ENCODE measurements around the gene LCMT2. TPM values are rescaled to one million over a fixed set of nuclear protein-coding genes. Genes with fewer than 3 reads are reported as not detected.

The LCMT2 gene
- total and polyA plus RNA-seq, 10 of the 15 experiments (the other 5 are each of a cell fraction or from before 2014, with no cell fraction given) = 2.1 to 17.2 (median 14.9) TPM

DNA sequence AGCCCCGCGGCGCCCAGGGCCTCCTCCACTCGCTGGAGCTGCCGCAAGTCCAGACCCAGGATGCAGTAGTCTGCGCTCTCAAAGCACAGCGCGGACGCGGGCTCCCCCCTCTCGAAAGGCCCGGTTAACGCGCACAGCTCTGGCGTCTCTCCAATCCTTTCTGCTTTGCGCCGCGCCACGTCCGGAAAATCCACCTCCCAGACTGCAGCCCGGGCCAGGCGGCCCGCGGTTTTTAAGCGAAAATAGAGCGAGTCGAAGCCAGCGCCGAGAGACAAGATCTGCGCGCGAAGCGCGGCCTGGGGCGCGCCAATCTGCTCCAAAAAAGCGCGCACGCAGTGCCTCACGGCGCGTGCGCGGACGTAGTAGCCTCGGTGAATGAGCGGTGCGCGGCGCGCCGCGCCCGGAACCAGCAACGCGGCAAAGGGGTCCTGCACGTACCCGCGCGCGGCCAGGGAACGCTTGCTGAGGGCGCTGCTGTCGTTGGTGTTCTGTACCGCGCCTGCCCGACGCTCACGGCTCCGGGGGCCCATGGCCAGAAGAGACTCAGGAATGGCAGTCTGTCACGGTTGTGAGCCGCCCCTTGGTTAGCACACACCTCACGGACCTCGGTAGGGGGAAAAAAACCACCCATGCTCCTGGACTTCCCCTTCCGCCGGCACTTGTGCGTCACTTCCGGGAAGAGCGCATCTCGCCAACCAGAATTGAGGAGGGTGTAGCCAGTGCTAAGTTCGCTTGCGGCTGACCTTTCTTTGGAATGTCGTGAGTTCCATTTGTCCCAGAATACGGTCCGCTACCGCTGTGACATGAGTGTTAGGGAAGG is at the start of gene LCMT2 (continued):
- TF ChIP-seq SKIL (IDR thresholded peaks at IDR 0.05; ENCODE audit: low read depth, poor library complexity, severe bottlenecking) = no peak
- peak in 1 of 2 experiments; percentile 97 for TF ChIP-seq ETV6 (conservative IDR thresholded peaks at IDR 0.05 in 1 of 2, IDR thresholded peaks at IDR 0.05 in 1 of 2; ENCODE audit: borderline replicate concordance in 1 of 2, low read depth in 1 of 2)
- TF ChIP-seq TBL1XR1 (IDR thresholded peaks at IDR 0.05; ENCODE audit: low read depth, low read length) = no peak
- no peak for TF ChIP-seq MEF2B (IDR thresholded peaks at IDR 0.05; ENCODE audit: partially characterized antibody, poor library complexity, severe bottlenecking)

DNA sequence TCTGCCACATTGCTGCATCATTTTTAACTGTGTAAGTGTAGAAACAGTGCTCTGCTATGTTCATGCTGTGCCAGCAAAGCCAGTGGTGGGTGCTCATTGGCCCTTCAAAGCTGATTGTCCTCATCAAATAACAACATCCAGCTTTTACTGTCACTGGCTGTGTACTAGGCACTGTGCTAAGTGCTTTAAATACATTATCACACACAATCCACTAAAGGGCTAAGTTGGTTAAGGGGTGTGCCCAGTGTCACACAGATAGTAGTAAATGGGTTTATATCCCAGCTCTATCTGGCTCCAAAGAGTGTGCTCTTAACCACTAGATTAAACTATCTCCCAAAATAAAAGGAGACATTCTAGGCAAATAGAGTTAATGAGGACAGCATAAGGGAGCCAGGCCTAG is 48.2 kb upstream of the LCMT2 start:
- Histone ChIP-seq H3K4me3 (no peak overlapping the region), H3K27me3 (replicated peaks in 1 of 2; ENCODE audit: control insufficient read depth in 2 of 2, insufficient read depth in 2 of 2, low read length in 1 of 2) (no peaks in the 10 kb centered on the region), H3K9me3 (replicated peaks; ENCODE audit: control insufficient read depth, insufficient read depth, low read length) (no peaks in the 10 kb centered on the region), H3K27ac (ENCODE audit: control insufficient read depth, insufficient read depth) (no peak overlapping the region), H3K4me1 (ENCODE audit: control insufficient read depth, insufficient read depth, low read length) (no peaks in the 10 kb centered on the region; the same call in 1 of the 2 replicates), H3K9ac (ENCODE audit: control insufficient read depth, insufficient read depth, low read length) (no peak overlapping the region), H4K20me1 (ENCODE audit: control insufficient read depth, insufficient read depth) (no peaks in the 10 kb centered on the region), H3K36me3 (ENCODE audit: control insufficient read depth in 2 of 2, insufficient read depth in 2 of 2, low read length in 1 of 2) (peaks cover 5 to 7% of the 10 kb centered on the region in 2 experiments), H3K79me2 (ENCODE audit: control insufficient read depth, insufficient read depth, low read length) (peaks cover 2% of the 10 kb centered on the region; the same call in 1 of the 2 replicates), H2AFZ (ENCODE audit: control insufficient read depth, low read depth, low read length) (no peak overlapping the region), H3K4me2 (ENCODE audit: control insufficient read depth, insufficient read depth) (no peak overlapping the region)
- DNase-seq (ENCODE audit: low read depth, low spot score) (no peak), ATAC-seq (no peak), FAIRE-seq (no peak)
- ChIA-PET SMC1A (ENCODE audit: uncharacterized antibody, unreplicated experiment) (interaction anchor here (1.3 kb wide), 1 partner anchor 32 kb away, joined by 3 read pairs; no protein-coding TSS in a partner anchor), CTCF (interaction anchor here (1.0 to 4.6 kb wide), 3 partner anchors 14 to 153 kb away, joined by 3 to 57 read pairs (median 5); no protein-coding TSS in a partner anchor), POLR2A (interaction anchor here (0.5 kb wide), 1 partner anchor 111 kb away, joined by 3 read pairs; no protein-coding TSS in a partner anchor), RAD21 (ENCODE audit: unreplicated experiment) (interaction anchor here (1.0 kb wide), 1 partner anchor 136 kb away, joined by 3 read pairs; no protein-coding TSS in a partner anchor)
- intact Hi-C loops (cut with micrococcal nuclease; ENCODE audit: unreplicated experiment) (no loop called here), in situ Hi-C loops (cut with MboI) (no loop called here)
- BruUV-seq (replicated peaks) = no TSS peak
- TF ChIP-seq ZBED1 (IDR thresholded peaks at IDR 0.05; ENCODE audit: borderline replicate concordance) = no peak
- TF ChIP-seq, protein P1, sequence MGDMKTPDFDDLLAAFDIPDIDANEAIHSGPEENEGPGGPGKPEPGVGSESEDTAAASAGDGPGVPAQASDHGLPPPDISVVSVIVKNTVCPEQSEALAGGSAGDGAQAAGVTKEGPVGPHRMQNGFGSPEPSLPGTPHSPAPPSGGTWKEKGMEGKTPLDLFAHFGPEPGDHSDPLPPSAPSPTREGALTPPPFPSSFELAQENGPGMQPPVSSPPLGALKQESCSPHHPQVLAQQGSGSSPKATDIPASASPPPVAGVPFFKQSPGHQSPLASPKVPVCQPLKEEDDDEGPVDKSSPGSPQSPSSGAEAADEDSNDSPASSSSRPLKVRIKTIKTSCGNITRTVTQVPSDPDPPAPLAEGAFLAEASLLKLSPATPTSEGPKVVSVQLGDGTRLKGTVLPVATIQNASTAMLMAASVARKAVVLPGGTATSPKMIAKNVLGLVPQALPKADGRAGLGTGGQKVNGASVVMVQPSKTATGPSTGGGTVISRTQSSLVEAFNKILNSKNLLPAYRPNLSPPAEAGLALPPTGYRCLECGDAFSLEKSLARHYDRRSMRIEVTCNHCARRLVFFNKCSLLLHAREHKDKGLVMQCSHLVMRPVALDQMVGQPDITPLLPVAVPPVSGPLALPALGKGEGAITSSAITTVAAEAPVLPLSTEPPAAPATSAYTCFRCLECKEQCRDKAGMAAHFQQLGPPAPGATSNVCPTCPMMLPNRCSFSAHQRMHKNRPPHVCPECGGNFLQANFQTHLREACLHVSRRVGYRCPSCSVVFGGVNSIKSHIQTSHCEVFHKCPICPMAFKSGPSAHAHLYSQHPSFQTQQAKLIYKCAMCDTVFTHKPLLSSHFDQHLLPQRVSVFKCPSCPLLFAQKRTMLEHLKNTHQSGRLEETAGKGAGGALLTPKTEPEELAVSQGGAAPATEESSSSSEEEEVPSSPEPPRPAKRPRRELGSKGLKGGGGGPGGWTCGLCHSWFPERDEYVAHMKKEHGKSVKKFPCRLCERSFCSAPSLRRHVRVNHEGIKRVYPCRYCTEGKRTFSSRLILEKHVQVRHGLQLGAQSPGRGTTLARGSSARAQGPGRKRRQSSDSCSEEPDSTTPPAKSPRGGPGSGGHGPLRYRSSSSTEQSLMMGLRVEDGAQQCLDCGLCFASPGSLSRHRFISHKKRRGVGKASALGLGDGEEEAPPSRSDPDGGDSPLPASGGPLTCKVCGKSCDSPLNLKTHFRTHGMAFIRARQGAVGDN (IDR thresholded peaks at IDR 0.05) = no peak
- TF ChIP-seq NFXL1 (IDR thresholded peaks at IDR 0.05; ENCODE audit: borderline replicate concordance) = no peak
- no peak for TF ChIP-seq EGR1 (IDR thresholded peaks at IDR 0.05; ENCODE audit: borderline replicate concordance in 1 of 2, low read depth in 2 of 2, low read length in 2 of 2)
- no peak for TF ChIP-seq CREB1 (IDR thresholded peaks at IDR 0.05; ENCODE audit: low read depth)
- no peak for TF ChIP-seq YBX1 (IDR thresholded peaks at IDR 0.05)
- TF ChIP-seq NRF1 (conservative IDR thresholded peaks at IDR 0.05; ENCODE audit: low read depth, low read length) = no peak

Data from GM12878 (cell line).